ENCODE results near the gene ZBTB7A. TPM values are rescaled to one million over a fixed set of nuclear protein-coding genes. Genes with fewer than 3 reads are reported as not detected.
"Not testable (repeated sequence)": the region's sequence is repeated elsewhere in the genome, so short reads cannot be mapped to it uniquely, and the experiment has no call there.

The ZBTB7A gene
- total RNA-seq, 4 donors from 2014 or later: 10.8 to 72.9 (median 14.1) TPM

GRCh38 chr19:4009990-4010807 lies 56.5 kb downstream of the ZBTB7A start:
- TF ChIP-seq POLR2A (IDR thresholded peaks at IDR 0.05): no peak
- TF ChIP-seq CTCF (IDR thresholded peaks at IDR 0.05): no peak
- H3K27ac ChIP-seq: no peak overlapping the region
- H3K4me3 ChIP-seq: no peak overlapping the region
- no peaks in the 10 kb centered on the region for H3K9me3 ChIP-seq
- intact Hi-C loops (cut with DNase I; ENCODE audit: low total_unique reads): no loop called here
- no peaks in the 10 kb centered on the region for H3K36me3 ChIP-seq
- H3K4me1 ChIP-seq: peaks cover 0 to 36% of the 10 kb centered on the region in 2 donors
- no peak for DNase-seq
- H3K27me3 ChIP-seq: no peaks in the 10 kb centered on the region

GRCh38 chr19:4007836-4008539 lies 58.7 kb downstream of the ZBTB7A start:
- no peak for TF ChIP-seq CTCF (IDR thresholded peaks at IDR 0.05)
- TF ChIP-seq POLR2A (IDR thresholded peaks at IDR 0.05): no peak
- Histone ChIP-seq H3K36me3 (no peaks in the 10 kb centered on the region), H3K9me3 (no peaks in the 10 kb centered on the region), H3K4me3 (peak overlapping the region; percentile 73 to 74), H3K4me1 (peaks cover 0 to 24% of the 10 kb centered on the region in 2 donors), H3K27me3 (no peaks in the 10 kb centered on the region), H3K27ac (peak overlapping the region; percentile 79 to 89)
- peak in 1 of 2 donors; percentile 41 for DNase-seq
- intact Hi-C loops (cut with DNase I; ENCODE audit: low total_unique reads): no loop called here

GRCh38 chr19:4007021-4007835 lies 59.5 kb downstream of the ZBTB7A start, which contains the start of gene PIAS4:
Gene PIAS4 (plus strand): TSS chr19:4007736. CDS start chr19:4007761, 25 bp downstream.
- peak; percentile 94 to 97 for DNase-seq
- peak; percentile 52 to 70 for TF ChIP-seq POLR2A (IDR thresholded peaks at IDR 0.05)
- peak in 2 of 4 experiments; percentile 31 to 36 for TF ChIP-seq CTCF (IDR thresholded peaks at IDR 0.05)
- intact Hi-C loops (cut with DNase I; ENCODE audit: low total_unique reads): no loop called here
- Histone ChIP-seq H3K4me3 (peak within 1 kb of the TSS; percentile 73 to 85), H3K27me3 (no peaks in the 10 kb centered on the region), H3K9me3 (no peaks in the 10 kb centered on the region), H3K36me3 (no peaks in the 10 kb centered on the region), H3K27ac (peak within 1 kb of the TSS; percentile 80 to 89), H3K4me1 (peaks cover 0 to 24% of the 10 kb centered on the region in 2 donors)

- DNase-seq; H3K36me3 ChIP-seq; H3K27ac ChIP-seq; H3K27me3 ChIP-seq; H3K9me3 ChIP-seq; intact Hi-C loops (cut with DNase I; ENCODE audit: low total_unique reads); H3K4me3 ChIP-seq: not testable (repeated sequence)
- H3K4me1 ChIP-seq: peaks cover 0 to 15% of the 10 kb centered on the region in 2 donors
Measured at GRCh38 chr19:4005436-4005835, 61.3 kb downstream of the ZBTB7A start.

GRCh38 chr19:4000798-4001197 lies 65.9 kb downstream of the ZBTB7A start:
- H3K36me3 ChIP-seq; intact Hi-C loops (cut with DNase I; ENCODE audit: low total_unique reads): not testable (repeated sequence)

GRCh38 chr19:3998667-3999412 lies 67.9 kb downstream of the ZBTB7A start:
- intact Hi-C loops (cut with DNase I; ENCODE audit: low total_unique reads); H3K4me3 ChIP-seq; H3K27me3 ChIP-seq; DNase-seq; H3K27ac ChIP-seq; H3K4me1 ChIP-seq; H3K9me3 ChIP-seq; H3K36me3 ChIP-seq: not testable (repeated sequence)

More at GRCh38 chr19:4000798-4001197, 65.9 kb downstream of the ZBTB7A start:
- H3K27me3 ChIP-seq, H3K4me1 ChIP-seq, H3K9me3 ChIP-seq, H3K27ac ChIP-seq, H3K4me3 ChIP-seq, DNase-seq: not testable (repeated sequence)
